Hepatocyte (in vitro differentiated cells): ENCODE data around the gene XPO6. TPM values are rescaled to one million over a fixed set of nuclear protein-coding genes. Genes with fewer than 3 reads are reported as not detected.

Experiments used
- DNase-seq: peaks from one replicate; pipeline ENCODE4 v3.0.0-alpha.2; 2016; ENCODE audit warnings: low spot score
- H2AFZ ChIP-seq: fragments of 200-600 bp; sonication (generic); 2 replicates; pipeline ENCODE4 v1.6.0; 2016; ENCODE audit warnings: antibody characterized with exemption, mild to moderate bottlenecking
- H3K27ac ChIP-seq: fragments of 200-600 bp; sonication (generic); 2 replicates; pipeline ENCODE4 v1.5.1; 2016; ENCODE audit warnings: mild to moderate bottlenecking
- H3K27me3 ChIP-seq: fragments of 200-600 bp; sonication (generic); 2 replicates; pipeline ENCODE4 v1.6.1; 2016
- H3K36me3 ChIP-seq: fragments of 200-600 bp; sonication (generic); replicated peaks from 2 replicates; pipeline ENCODE4 v1.5.1; 2016; ENCODE audit warnings: low read depth; ENCODE audit not compliant: insufficient read depth
- H3K4me1 ChIP-seq: fragments of 200-600 bp; sonication (generic); 2 replicates; pipeline ENCODE4 v1.5.1; 2016; ENCODE audit warnings: mild to moderate bottlenecking, moderate library complexity; ENCODE audit not compliant: insufficient read depth
- H3K4me2 ChIP-seq: fragments of 200-600 bp; sonication (generic); 2 replicates; pipeline ENCODE4 v1.6.0; 2016
- H3K4me3 ChIP-seq: fragments of 200-600 bp; sonication (generic); 2 replicates; pipeline ENCODE4 v1.5.1; 2016; ENCODE audit warnings: mild to moderate bottlenecking
- H3K79me2 ChIP-seq: fragments of 200-600 bp; sonication (generic); 2 replicates; pipeline ENCODE4 v1.6.0; 2017; ENCODE audit warnings: mild to moderate bottlenecking
- H3K9me2 ChIP-seq: fragments of 200-600 bp; sonication (generic); replicated peaks from 2 replicates; pipeline ENCODE4 v1.6.0; 2017; ENCODE audit warnings: mild to moderate bottlenecking; ENCODE audit not compliant: insufficient read depth
- H3K9me3 ChIP-seq: fragments of 200-600 bp; sonication (generic); 2 replicates; pipeline ENCODE4 v1.5.1; 2016; ENCODE audit warnings: low read depth, mild to moderate bottlenecking
- H4K20me1 ChIP-seq: fragments of 200-600 bp; sonication (generic); 2 replicates; pipeline ENCODE4 v1.6.0; 2016; ENCODE audit warnings: mild to moderate bottlenecking; ENCODE audit not compliant: insufficient read depth, poor library complexity, severe bottlenecking
- CTCF ChIP-seq: fragments of 200-600 bp; sonication (generic); IDR thresholded peaks from 2 replicates; pipeline ENCODE4 v1.5.1; 2016; ENCODE audit warnings: antibody characterized with exemption, mild to moderate bottlenecking; ENCODE audit not compliant: poor library complexity
- EZH2 ChIP-seq: fragments of 200-600 bp; sonication (generic); IDR thresholded peaks from 2 replicates; pipeline ENCODE4 v1.6.1; 2016; ENCODE audit warnings: antibody characterized with exemption, mild to moderate bottlenecking, borderline replicate concordance
- EZH2phosphoT487 ChIP-seq: fragments of 200-600 bp; sonication (generic); IDR thresholded peaks from one replicate; pipeline ENCODE4 v1.6.1; 2018; ENCODE audit warnings: antibody characterized with exemption, mild to moderate bottlenecking, low read depth, moderate library complexity; ENCODE audit not compliant: unreplicated experiment, severe bottlenecking
- WGBS: methylation state at CpG from one replicate; pipeline ENCODE4 v1.1.6; 2016; ENCODE audit warnings: low lambda C conversion rate; ENCODE audit errors: missing lambda C conversion rate; 5-methylcytosine and 5-hydroxymethylcytosine counted together
- polyA plus RNA-seq: library from polyadenylated mRNA; unstranded; fragments of >200 nt; fragmentation: Nextera tagmentation; extraction: Ambion mirVana; gene quantifications from 2 replicates; pipeline ENCODE4 v1.2.1, GENCODE V29; 2016
- total RNA-seq: library from RNA; depleted of rRNA; stranded (reverse); fragments of >200 nt; gene quantifications from 2 replicates; pipeline ENCODE4 v1.2.3, GENCODE V29; 2014

Gene XPO6
- total and polyA plus RNA-seq, 2 experiments from 2014 or later: 39.8 to 111 TPM

- H3K4me2 ChIP-seq: no peak overlapping the region
- 94% methylated on average over 2 of the region's 2 CpGs for WGBS
- H3K36me3 ChIP-seq: no peaks in the 10 kb centered on the region
- H3K27me3 ChIP-seq: no peaks in the 10 kb centered on the region
- H3K4me1 ChIP-seq: no peaks in the 10 kb centered on the region
- no peaks in the 10 kb centered on the region for H4K20me1 ChIP-seq
- H3K9me2 ChIP-seq: no peaks in the 10 kb centered on the region
- no peak for TF ChIP-seq EZH2
- no peak for TF ChIP-seq CTCF
- no peak for TF ChIP-seq EZH2phosphoT487
- no peaks in the 10 kb centered on the region for H3K9me3 ChIP-seq
- no peak for DNase-seq
- H3K79me2 ChIP-seq: no peaks in the 10 kb centered on the region
- no peak overlapping the region for H2AFZ ChIP-seq
- H3K27ac ChIP-seq: no peak overlapping the region
- H3K4me3 ChIP-seq: no peak overlapping the region
Measured at GRCh38 chr16:28145796-28146195, 66.0 kb downstream of the XPO6 start.

- no peak for TF ChIP-seq EZH2phosphoT487
- no peak for TF ChIP-seq CTCF
- no peak for TF ChIP-seq EZH2
- H3K9me2 ChIP-seq: no peaks in the 10 kb centered on the region
- WGBS: 93% methylated on average over 5 of the region's 5 CpGs
- H3K27me3 ChIP-seq: no peaks in the 10 kb centered on the region
- H3K4me2 ChIP-seq: no peak overlapping the region
- no peaks in the 10 kb centered on the region for H4K20me1 ChIP-seq
- H3K9me3 ChIP-seq: no peaks in the 10 kb centered on the region
- H3K79me2 ChIP-seq: peaks cover 3% of the 10 kb centered on the region
- no peaks in the 10 kb centered on the region for H3K4me1 ChIP-seq
- no peak overlapping the region for H3K27ac ChIP-seq
- H3K36me3 ChIP-seq: no peaks in the 10 kb centered on the region
- DNase-seq: no peak
- no peak overlapping the region for H2AFZ ChIP-seq
- no peak overlapping the region for H3K4me3 ChIP-seq
Measured at GRCh38 chr16:28140788-28141618, 70.8 kb downstream of the XPO6 start.

- Histone ChIP-seq H3K9me3 (no peaks in the 10 kb centered on the region), H3K4me3 (no peak overlapping the region), H2AFZ (no peak overlapping the region), H3K79me2 (peaks cover 3% of the 10 kb centered on the region), H4K20me1 (no peaks in the 10 kb centered on the region), H3K27ac (no peak overlapping the region), H3K4me2 (no peak overlapping the region), H3K27me3 (no peaks in the 10 kb centered on the region), H3K36me3 (no peaks in the 10 kb centered on the region), H3K4me1 (no peaks in the 10 kb centered on the region), H3K9me2 (no peaks in the 10 kb centered on the region)
- 94% methylated on average over 1 of the region's 1 CpG for WGBS
- no peak for DNase-seq
- no peak for TF ChIP-seq EZH2
- no peak for TF ChIP-seq EZH2phosphoT487
- TF ChIP-seq CTCF: no peak
Measured at GRCh38 chr16:28139530-28139929, 72.2 kb downstream of the XPO6 start.
